Upper lobe of left lung (tissue), 4 donors: ENCODE data around the gene FLII.

ENCODE experiments used
- EP300 ChIP-seq, 4 donors: sonication (generic); formaldehyde crosslinking; IDR thresholded peaks; one replicate each; pipeline ENCODE4 v1.5.1; 2017; ENCODE audit warnings: antibody characterized with exemption in 4 of 4, control low read depth in 2 of 4
- TF ChIP-seq, protein P1 (sequence below), 6 experiments: fragments of 450-650 bp in 4 of 6; fragments of 200-600 bp in 2 of 6; sonication (generic) in 2 of 6; IDR thresholded peaks; one replicate each; pipeline ENCODE4 v1.5.1; 2016 to 2019; ENCODE audit warnings: antibody characterized with exemption in 6 of 6

DNA sequence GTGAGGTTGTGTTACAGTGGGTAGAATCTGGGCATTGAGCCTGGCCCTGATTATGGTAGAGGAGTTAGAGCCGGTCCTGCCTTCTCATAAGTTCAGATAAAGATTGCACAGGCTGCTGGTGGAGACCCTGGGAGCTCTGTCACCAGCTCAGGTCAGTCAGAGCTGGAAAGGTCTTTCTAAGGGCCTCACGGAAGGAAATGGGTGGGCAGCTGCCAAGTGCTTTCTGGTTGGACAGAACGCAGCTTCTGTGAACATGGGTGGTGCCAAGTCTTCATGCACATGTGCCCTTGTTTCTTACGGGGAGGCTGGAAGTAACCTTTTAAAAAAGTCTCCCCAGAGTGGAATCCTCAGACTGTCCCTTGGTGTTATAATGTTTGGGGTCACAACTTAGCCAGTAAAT, 60.0 kb downstream of the FLII start:
- TF ChIP-seq, protein P1, sequence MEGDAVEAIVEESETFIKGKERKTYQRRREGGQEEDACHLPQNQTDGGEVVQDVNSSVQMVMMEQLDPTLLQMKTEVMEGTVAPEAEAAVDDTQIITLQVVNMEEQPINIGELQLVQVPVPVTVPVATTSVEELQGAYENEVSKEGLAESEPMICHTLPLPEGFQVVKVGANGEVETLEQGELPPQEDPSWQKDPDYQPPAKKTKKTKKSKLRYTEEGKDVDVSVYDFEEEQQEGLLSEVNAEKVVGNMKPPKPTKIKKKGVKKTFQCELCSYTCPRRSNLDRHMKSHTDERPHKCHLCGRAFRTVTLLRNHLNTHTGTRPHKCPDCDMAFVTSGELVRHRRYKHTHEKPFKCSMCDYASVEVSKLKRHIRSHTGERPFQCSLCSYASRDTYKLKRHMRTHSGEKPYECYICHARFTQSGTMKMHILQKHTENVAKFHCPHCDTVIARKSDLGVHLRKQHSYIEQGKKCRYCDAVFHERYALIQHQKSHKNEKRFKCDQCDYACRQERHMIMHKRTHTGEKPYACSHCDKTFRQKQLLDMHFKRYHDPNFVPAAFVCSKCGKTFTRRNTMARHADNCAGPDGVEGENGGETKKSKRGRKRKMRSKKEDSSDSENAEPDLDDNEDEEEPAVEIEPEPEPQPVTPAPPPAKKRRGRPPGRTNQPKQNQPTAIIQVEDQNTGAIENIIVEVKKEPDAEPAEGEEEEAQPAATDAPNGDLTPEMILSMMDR (IDR thresholded peaks at IDR 0.05), result no peak
- TF ChIP-seq EP300 (IDR thresholded peaks at IDR 0.05), result no peak
